HEK293 (cell line): ENCODE measurements around the gene GDAP1L1.

Experiments used
- OSR2 ChIP-seq: fragments of 450-650 bp; formaldehyde crosslinking; IDR thresholded peaks from 2 replicates; pipeline ENCODE4 v1.5.1; 2016; ENCODE audit warnings: missing biosample characterization, missing genetic modification characterization
- OVOL3 ChIP-seq: fragments of 450-650 bp; formaldehyde crosslinking; IDR thresholded peaks from 2 replicates; pipeline ENCODE4 v1.5.1; 2016; ENCODE audit warnings: missing biosample characterization, missing genetic modification characterization
- SP2 ChIP-seq: fragments of 450-650 bp; formaldehyde crosslinking; IDR thresholded peaks from 2 replicates; pipeline ENCODE4 v1.5.1; 2016; ENCODE audit warnings: missing biosample characterization, missing genetic modification characterization
- ZEB2 ChIP-seq: fragments of 450-650 bp; formaldehyde crosslinking; IDR thresholded peaks from 2 replicates; pipeline ENCODE4 v1.5.1; 2016; ENCODE audit warnings: missing biosample characterization, missing genetic modification characterization
- ZFP41 ChIP-seq: fragments of 450-650 bp; formaldehyde crosslinking; IDR thresholded peaks from 2 replicates; pipeline ENCODE4 v1.5.1; 2016; ENCODE audit warnings: missing biosample characterization, missing genetic modification characterization, borderline replicate concordance
- ZIC2 ChIP-seq: fragments of 450-650 bp; formaldehyde crosslinking; IDR thresholded peaks from 2 replicates; pipeline ENCODE4 v1.5.1; 2016; ENCODE audit warnings: missing biosample characterization, missing genetic modification characterization
- ZNF169 ChIP-seq: fragments of 450-650 bp; formaldehyde crosslinking; IDR thresholded peaks from 2 replicates; pipeline ENCODE4 v1.5.1; 2016; ENCODE audit warnings: missing biosample characterization, missing genetic modification characterization
- ZNF2 ChIP-seq: fragments of 450-650 bp; formaldehyde crosslinking; IDR thresholded peaks from 2 replicates; pipeline ENCODE4 v1.5.1; 2016; ENCODE audit warnings: missing biosample characterization, missing genetic modification characterization
- ZNF426 ChIP-seq: fragments of 450-650 bp; formaldehyde crosslinking; IDR thresholded peaks from 2 replicates; pipeline ENCODE4 v1.5.1; 2017; ENCODE audit warnings: missing biosample characterization, missing genetic modification characterization, mild to moderate bottlenecking, inconsistent platforms, moderate library complexity
- ZNF501 ChIP-seq: fragments of 450-650 bp; formaldehyde crosslinking; IDR thresholded peaks from 2 replicates; pipeline ENCODE4 v1.5.1; 2016; ENCODE audit warnings: missing biosample characterization, missing genetic modification characterization
- ZNF530 ChIP-seq: fragments of 450-650 bp; formaldehyde crosslinking; IDR thresholded peaks from 2 replicates; pipeline ENCODE4 v1.5.1; 2016; ENCODE audit warnings: low read depth, missing biosample characterization, missing genetic modification characterization
- ZNF548 ChIP-seq: fragments of 450-650 bp; formaldehyde crosslinking; IDR thresholded peaks from 2 replicates; pipeline ENCODE4 v1.5.1; 2016; ENCODE audit warnings: missing biosample characterization, missing genetic modification characterization
- ZNF623 ChIP-seq: fragments of 450-650 bp; formaldehyde crosslinking; IDR thresholded peaks from 2 replicates; pipeline ENCODE4 v1.5.1; 2016; ENCODE audit warnings: missing biosample characterization, missing genetic modification characterization
- ZNF629 ChIP-seq: fragments of 450-650 bp; formaldehyde crosslinking; IDR thresholded peaks from 2 replicates; pipeline ENCODE4 v1.5.1; 2017; ENCODE audit warnings: missing biosample characterization, missing genetic modification characterization
- ZNF747 ChIP-seq: fragments of 450-650 bp; formaldehyde crosslinking; IDR thresholded peaks from 2 replicates; pipeline ENCODE4 v1.5.1; 2016; ENCODE audit warnings: missing biosample characterization, missing genetic modification characterization
- ZNF76 ChIP-seq: fragments of 450-650 bp; formaldehyde crosslinking; IDR thresholded peaks from 2 replicates; pipeline ENCODE4; 2016; ENCODE audit warnings: low read depth, missing biosample characterization, missing genetic modification characterization, borderline replicate concordance
- ZNF792 ChIP-seq: fragments of 450-650 bp; formaldehyde crosslinking; IDR thresholded peaks from 2 replicates; pipeline ENCODE4 v1.5.1; 2016; ENCODE audit warnings: missing biosample characterization, missing genetic modification characterization
- ZNF837 ChIP-seq: fragments of 450-650 bp; formaldehyde crosslinking; IDR thresholded peaks from 2 replicates; pipeline ENCODE4 v1.5.1; 2016; ENCODE audit warnings: missing biosample characterization, missing genetic modification characterization
- ZNF843 ChIP-seq: fragments of 450-650 bp; formaldehyde crosslinking; IDR thresholded peaks from 2 replicates; pipeline ENCODE4 v1.5.1; 2016; ENCODE audit warnings: missing biosample characterization, missing genetic modification characterization
- TF ChIP-seq, protein P1 (sequence below): fragments of 450-650 bp; formaldehyde crosslinking; IDR thresholded peaks from 2 replicates; pipeline ENCODE4 v1.5.1; 2016; ENCODE audit warnings: missing biosample characterization, missing genetic modification characterization
- TF ChIP-seq, protein P2 (sequence below): fragments of 450-650 bp; formaldehyde crosslinking; IDR thresholded peaks from 2 replicates; pipeline ENCODE4 v1.5.1; 2017; ENCODE audit warnings: missing biosample characterization, missing genetic modification characterization
- TF ChIP-seq, protein P3 (sequence below): fragments of 450-650 bp; formaldehyde crosslinking; IDR thresholded peaks from 2 replicates; pipeline ENCODE4 v1.5.1; 2016; ENCODE audit warnings: missing biosample characterization, missing genetic modification characterization
- TF ChIP-seq, protein P4 (sequence below): fragments of 450-650 bp; formaldehyde crosslinking; IDR thresholded peaks from 2 replicates; pipeline ENCODE4 v1.5.1; 2017; ENCODE audit warnings: missing biosample characterization, missing genetic modification characterization
- TF ChIP-seq, protein P5 (sequence below): fragments of 450-650 bp; formaldehyde crosslinking; IDR thresholded peaks from 2 replicates; pipeline ENCODE4 v1.5.1; 2017; ENCODE audit warnings: missing biosample characterization, missing genetic modification characterization
- TF ChIP-seq, protein P6 (sequence below): fragments of 450-650 bp; IDR thresholded peaks from 2 replicates; pipeline ENCODE4 v1.5.1; 2018; ENCODE audit warnings: missing biosample characterization, missing genetic modification characterization
- TF ChIP-seq, protein P7 (sequence below): fragments of 450-650 bp; formaldehyde crosslinking; IDR thresholded peaks from 2 replicates; pipeline ENCODE4 v1.5.1; 2016; ENCODE audit warnings: missing biosample characterization, missing genetic modification characterization
- TF ChIP-seq, protein P8 (sequence below): fragments of 450-650 bp; formaldehyde crosslinking; IDR thresholded peaks from 2 replicates; pipeline ENCODE4 v1.5.1; 2016; ENCODE audit warnings: missing biosample characterization, missing genetic modification characterization

GDAP1L1 gene

DNA sequence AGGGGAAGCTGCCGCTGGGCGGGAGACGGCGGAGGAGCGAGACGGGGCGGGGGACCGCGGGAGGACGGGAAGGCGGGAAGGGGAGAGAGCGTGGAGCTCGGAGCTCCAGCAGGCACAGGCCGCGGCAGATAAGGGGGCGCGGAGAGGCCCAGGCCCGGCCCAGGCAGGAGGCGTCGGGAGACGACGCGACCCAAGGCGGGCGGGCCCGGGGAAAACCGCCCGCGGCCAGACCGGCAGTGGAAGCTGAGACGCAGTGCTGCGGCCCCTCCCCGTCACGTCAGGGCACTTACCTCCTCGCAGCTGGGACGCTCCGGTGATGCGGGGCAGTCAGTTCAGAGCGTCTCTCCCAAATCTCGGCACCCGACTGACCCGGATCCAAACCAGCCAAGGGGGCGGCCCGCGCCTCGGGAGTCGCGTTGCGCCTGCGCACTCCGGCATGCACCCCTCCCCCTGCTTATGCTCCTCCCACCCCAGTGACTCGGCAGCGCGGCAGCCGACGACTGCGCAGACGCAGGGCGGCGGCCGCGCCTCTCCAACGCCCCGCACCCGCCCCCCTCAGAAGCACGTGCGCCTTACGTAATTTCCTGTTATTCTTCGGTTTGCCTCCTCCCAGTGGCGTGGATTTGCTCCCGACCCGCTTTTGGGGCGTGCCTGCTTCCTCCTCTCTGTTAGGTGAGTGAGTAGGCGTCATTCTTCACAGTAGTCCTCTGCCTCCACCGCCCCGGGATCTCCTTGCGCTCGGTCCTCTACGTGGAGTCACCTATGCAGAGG, 36.5 kb upstream of the GDAP1L1 start, which contains the start of gene OSER1 (continued):
- TF ChIP-seq, protein P1, sequence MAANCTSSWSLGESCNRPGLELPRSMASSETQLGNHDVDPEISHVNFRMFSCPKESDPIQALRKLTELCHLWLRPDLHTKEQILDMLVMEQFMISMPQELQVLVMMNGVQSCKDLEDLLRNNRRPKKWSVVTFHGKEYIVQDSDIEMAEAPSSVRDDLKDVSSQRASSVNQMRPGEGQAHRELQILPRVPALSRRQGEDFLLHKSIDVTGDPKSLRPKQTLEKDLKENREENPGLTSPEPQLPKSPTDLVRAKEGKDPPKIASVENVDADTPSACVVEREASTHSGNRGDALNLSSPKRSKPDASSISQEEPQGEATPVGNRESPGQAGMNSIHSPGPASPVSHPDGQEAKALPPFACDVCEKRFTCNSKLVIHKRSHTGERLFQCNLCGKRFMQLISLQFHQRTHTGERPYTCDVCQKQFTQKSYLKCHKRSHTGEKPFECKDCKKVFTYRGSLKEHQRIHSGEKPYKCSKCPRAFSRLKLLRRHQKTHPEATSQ, result peak; percentile 97
- no peak for TF ChIP-seq ZNF792 (tag by site-specific recombination)
- no peak for TF ChIP-seq ZNF747
- TF ChIP-seq, protein P2, sequence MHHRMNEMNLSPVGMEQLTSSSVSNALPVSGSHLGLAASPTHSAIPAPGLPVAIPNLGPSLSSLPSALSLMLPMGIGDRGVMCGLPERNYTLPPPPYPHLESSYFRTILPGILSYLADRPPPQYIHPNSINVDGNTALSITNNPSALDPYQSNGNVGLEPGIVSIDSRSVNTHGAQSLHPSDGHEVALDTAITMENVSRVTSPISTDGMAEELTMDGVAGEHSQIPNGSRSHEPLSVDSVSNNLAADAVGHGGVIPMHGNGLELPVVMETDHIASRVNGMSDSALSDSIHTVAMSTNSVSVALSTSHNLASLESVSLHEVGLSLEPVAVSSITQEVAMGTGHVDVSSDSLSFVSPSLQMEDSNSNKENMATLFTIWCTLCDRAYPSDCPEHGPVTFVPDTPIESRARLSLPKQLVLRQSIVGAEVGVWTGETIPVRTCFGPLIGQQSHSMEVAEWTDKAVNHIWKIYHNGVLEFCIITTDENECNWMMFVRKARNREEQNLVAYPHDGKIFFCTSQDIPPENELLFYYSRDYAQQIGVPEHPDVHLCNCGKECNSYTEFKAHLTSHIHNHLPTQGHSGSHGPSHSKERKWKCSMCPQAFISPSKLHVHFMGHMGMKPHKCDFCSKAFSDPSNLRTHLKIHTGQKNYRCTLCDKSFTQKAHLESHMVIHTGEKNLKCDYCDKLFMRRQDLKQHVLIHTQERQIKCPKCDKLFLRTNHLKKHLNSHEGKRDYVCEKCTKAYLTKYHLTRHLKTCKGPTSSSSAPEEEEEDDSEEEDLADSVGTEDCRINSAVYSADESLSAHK (tag by site-specific recombination), result no peak
- TF ChIP-seq, protein P3, sequence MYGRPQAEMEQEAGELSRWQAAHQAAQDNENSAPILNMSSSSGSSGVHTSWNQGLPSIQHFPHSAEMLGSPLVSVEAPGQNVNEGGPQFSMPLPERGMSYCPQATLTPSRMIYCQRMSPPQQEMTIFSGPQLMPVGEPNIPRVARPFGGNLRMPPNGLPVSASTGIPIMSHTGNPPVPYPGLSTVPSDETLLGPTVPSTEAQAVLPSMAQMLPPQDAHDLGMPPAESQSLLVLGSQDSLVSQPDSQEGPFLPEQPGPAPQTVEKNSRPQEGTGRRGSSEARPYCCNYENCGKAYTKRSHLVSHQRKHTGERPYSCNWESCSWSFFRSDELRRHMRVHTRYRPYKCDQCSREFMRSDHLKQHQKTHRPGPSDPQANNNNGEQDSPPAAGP (tag by site-specific recombination), result no peak
- TF ChIP-seq ZNF2 (tag by site-specific recombination), result peak; percentile 71; the same call in 1 of the 2 replicates
- TF ChIP-seq ZNF837 (tag by site-specific recombination), result no peak
- TF ChIP-seq, protein P4, sequence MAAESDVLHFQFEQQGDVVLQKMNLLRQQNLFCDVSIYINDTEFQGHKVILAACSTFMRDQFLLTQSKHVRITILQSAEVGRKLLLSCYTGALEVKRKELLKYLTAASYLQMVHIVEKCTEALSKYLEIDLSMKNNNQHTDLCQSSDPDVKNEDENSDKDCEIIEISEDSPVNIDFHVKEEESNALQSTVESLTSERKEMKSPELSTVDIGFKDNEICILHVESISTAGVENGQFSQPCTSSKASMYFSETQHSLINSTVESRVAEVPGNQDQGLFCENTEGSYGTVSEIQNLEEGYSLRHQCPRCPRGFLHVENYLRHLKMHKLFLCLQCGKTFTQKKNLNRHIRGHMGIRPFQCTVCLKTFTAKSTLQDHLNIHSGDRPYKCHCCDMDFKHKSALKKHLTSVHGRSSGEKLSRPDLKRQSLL (tag by site-specific recombination), result no peak; the same call in 1 of the 2 replicates
- TF ChIP-seq ZIC2 (tag by site-specific recombination), result peak; percentile 50; the same call in 1 of the 2 replicates
- TF ChIP-seq, protein P5, sequence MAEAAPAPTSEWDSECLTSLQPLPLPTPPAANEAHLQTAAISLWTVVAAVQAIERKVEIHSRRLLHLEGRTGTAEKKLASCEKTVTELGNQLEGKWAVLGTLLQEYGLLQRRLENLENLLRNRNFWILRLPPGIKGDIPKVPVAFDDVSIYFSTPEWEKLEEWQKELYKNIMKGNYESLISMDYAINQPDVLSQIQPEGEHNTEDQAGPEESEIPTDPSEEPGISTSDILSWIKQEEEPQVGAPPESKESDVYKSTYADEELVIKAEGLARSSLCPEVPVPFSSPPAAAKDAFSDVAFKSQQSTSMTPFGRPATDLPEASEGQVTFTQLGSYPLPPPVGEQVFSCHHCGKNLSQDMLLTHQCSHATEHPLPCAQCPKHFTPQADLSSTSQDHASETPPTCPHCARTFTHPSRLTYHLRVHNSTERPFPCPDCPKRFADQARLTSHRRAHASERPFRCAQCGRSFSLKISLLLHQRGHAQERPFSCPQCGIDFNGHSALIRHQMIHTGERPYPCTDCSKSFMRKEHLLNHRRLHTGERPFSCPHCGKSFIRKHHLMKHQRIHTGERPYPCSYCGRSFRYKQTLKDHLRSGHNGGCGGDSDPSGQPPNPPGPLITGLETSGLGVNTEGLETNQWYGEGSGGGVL (tag by site-specific recombination), result no peak
- TF ChIP-seq, protein P6, sequence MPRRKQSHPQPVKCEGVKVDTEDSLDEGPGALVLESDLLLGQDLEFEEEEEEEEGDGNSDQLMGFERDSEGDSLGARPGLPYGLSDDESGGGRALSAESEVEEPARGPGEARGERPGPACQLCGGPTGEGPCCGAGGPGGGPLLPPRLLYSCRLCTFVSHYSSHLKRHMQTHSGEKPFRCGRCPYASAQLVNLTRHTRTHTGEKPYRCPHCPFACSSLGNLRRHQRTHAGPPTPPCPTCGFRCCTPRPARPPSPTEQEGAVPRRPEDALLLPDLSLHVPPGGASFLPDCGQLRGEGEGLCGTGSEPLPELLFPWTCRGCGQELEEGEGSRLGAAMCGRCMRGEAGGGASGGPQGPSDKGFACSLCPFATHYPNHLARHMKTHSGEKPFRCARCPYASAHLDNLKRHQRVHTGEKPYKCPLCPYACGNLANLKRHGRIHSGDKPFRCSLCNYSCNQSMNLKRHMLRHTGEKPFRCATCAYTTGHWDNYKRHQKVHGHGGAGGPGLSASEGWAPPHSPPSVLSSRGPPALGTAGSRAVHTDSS (tag by site-specific recombination), result no peak
- TF ChIP-seq ZNF548 (tag by site-specific recombination), result no peak
- TF ChIP-seq ZNF629 (tag by site-specific recombination), result peak; percentile 92
- TF ChIP-seq ZNF169 (tag by site-specific recombination), result no peak
- no peak for TF ChIP-seq ZFP41
- TF ChIP-seq, protein P7, sequence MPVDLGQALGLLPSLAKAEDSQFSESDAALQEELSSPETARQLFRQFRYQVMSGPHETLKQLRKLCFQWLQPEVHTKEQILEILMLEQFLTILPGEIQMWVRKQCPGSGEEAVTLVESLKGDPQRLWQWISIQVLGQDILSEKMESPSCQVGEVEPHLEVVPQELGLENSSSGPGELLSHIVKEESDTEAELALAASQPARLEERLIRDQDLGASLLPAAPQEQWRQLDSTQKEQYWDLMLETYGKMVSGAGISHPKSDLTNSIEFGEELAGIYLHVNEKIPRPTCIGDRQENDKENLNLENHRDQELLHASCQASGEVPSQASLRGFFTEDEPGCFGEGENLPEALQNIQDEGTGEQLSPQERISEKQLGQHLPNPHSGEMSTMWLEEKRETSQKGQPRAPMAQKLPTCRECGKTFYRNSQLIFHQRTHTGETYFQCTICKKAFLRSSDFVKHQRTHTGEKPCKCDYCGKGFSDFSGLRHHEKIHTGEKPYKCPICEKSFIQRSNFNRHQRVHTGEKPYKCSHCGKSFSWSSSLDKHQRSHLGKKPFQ (tag by site-specific recombination), result no peak
- no peak for TF ChIP-seq ZNF426
- peak; percentile 69 for TF ChIP-seq OSR2 (tag by site-specific recombination)
- TF ChIP-seq ZNF843 (tag by site-specific recombination), result 0 out of 2 replicates have a peak, but pooled peaks have one; percentile 38
- TF ChIP-seq, protein P8, sequence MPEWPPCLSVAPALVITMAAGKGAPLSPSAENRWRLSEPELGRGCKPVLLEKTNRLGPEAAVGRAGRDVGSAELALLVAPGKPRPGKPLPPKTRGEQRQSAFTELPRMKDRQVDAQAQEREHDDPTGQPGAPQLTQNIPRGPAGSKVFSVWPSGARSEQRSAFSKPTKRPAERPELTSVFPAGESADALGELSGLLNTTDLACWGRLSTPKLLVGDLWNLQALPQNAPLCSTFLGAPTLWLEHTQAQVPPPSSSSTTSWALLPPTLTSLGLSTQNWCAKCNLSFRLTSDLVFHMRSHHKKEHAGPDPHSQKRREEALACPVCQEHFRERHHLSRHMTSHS (tag by site-specific recombination), result no peak
- peak; percentile 72; the same call in 1 of the 2 replicates for TF ChIP-seq ZNF501 (tag by site-specific recombination)
- TF ChIP-seq SP2, result peak; percentile 93
- no peak for TF ChIP-seq ZNF530 (tag by site-specific recombination)
- peak; percentile 81 for TF ChIP-seq ZNF76 (tag by site-specific recombination)
- no peak for TF ChIP-seq ZNF623 (tag by site-specific recombination)
- TF ChIP-seq ZEB2 (tag by site-specific recombination), result peak; percentile 82
- TF ChIP-seq OVOL3, result no peak
